Measurements from ENCODE around the gene BCL7A. TPM values are rescaled to one million over a fixed set of nuclear protein-coding genes. Genes with fewer than 3 reads are reported as not detected.
"Not testable (repeated sequence)": the region's sequence is repeated elsewhere in the genome, so short reads cannot be mapped to it uniquely, and the experiment has no call there.

BCL7A gene
- total RNA-seq, 2 donors from 2014 or later, result 9.6 to 12.9 TPM

- no peak for ATAC-seq (ENCODE audit: insufficient number of reproducible peaks, low FRiP score, low read depth)
These were observed 40.8 kb upstream of the BCL7A start for GRCh38 chr12:121980892-121981272.

GRCh38 chr12:121981456-121981855 is 40.2 kb upstream of the BCL7A start:
- no peaks in the 10 kb centered on the region for H3K9me3 ChIP-seq
- H3K27me3 ChIP-seq (replicated peaks; ENCODE audit: insufficient read depth), result no peaks in the 10 kb centered on the region
- no peak for TF ChIP-seq CTCF (IDR thresholded peaks at IDR 0.05)
- H3K36me3 ChIP-seq, result no peaks in the 10 kb centered on the region
- no peak for DNase-seq (ENCODE audit: low spot score)
- no peak for ATAC-seq (ENCODE audit: insufficient number of reproducible peaks, low FRiP score, low read depth)
- H3K4me3 ChIP-seq, result no peak overlapping the region
- H3K4me1 ChIP-seq (ENCODE audit: control insufficient read depth in 1 of 2, low read depth in 2 of 2), result no peaks in the 10 kb centered on the region
- H3K27ac ChIP-seq, result no peak overlapping the region

More at GRCh38 chr12:121980892-121981272, 40.8 kb upstream of the BCL7A start:
- H3K36me3 ChIP-seq, result no peaks in the 10 kb centered on the region
- DNase-seq (ENCODE audit: low spot score), result no peak
- TF ChIP-seq CTCF (IDR thresholded peaks at IDR 0.05), result no peak
- no peaks in the 10 kb centered on the region for H3K4me1 ChIP-seq (ENCODE audit: control insufficient read depth in 1 of 2, low read depth in 2 of 2)
- H3K4me3 ChIP-seq, result no peak overlapping the region
- no peak overlapping the region for H3K27ac ChIP-seq
- H3K9me3 ChIP-seq, result no peaks in the 10 kb centered on the region
- no peaks in the 10 kb centered on the region for H3K27me3 ChIP-seq (replicated peaks; ENCODE audit: insufficient read depth)

- DNase-seq (ENCODE audit: low spot score), result no peak
- no peaks in the 10 kb centered on the region for H3K9me3 ChIP-seq
- no peaks in the 10 kb centered on the region for H3K36me3 ChIP-seq
- no peaks in the 10 kb centered on the region for H3K27me3 ChIP-seq (replicated peaks; ENCODE audit: insufficient read depth)
- H3K27ac ChIP-seq, result no peak overlapping the region
- H3K4me3 ChIP-seq, result no peak overlapping the region
- no peaks in the 10 kb centered on the region for H3K4me1 ChIP-seq (ENCODE audit: control insufficient read depth in 1 of 2, low read depth in 2 of 2)
- no peak for ATAC-seq (ENCODE audit: insufficient number of reproducible peaks, low FRiP score, low read depth)
- TF ChIP-seq CTCF (IDR thresholded peaks at IDR 0.05), result no peak
These were observed 38.7 kb upstream of the BCL7A start for GRCh38 chr12:121982950-121983349.

- Histone ChIP-seq H3K36me3 (no peaks in the 10 kb centered on the region), H3K4me3 (no peak overlapping the region), H3K27me3 (replicated peaks; ENCODE audit: insufficient read depth) (no peaks in the 10 kb centered on the region), H3K27ac (no peak overlapping the region), H3K9me3 (no peaks in the 10 kb centered on the region), H3K4me1 (ENCODE audit: control insufficient read depth in 1 of 2, low read depth in 2 of 2) (no peaks in the 10 kb centered on the region)
- no peak for TF ChIP-seq CTCF (IDR thresholded peaks at IDR 0.05)
- ATAC-seq (ENCODE audit: insufficient number of reproducible peaks, low FRiP score, low read depth) (no peak), DNase-seq (ENCODE audit: low spot score) (no peak)
These were observed 38.0 kb upstream of the BCL7A start for GRCh38 chr12:121983536-121984210.

- no peak for TF ChIP-seq CTCF (IDR thresholded peaks at IDR 0.05)
- Histone ChIP-seq H3K9me3 (no peaks in the 10 kb centered on the region), H3K4me3 (no peak overlapping the region), H3K36me3 (no peaks in the 10 kb centered on the region), H3K4me1 (ENCODE audit: control insufficient read depth in 1 of 2, low read depth in 2 of 2) (no peaks in the 10 kb centered on the region), H3K27ac (no peak overlapping the region), H3K27me3 (replicated peaks; ENCODE audit: insufficient read depth) (no peaks in the 10 kb centered on the region)
- no peak for ATAC-seq (ENCODE audit: insufficient number of reproducible peaks, low FRiP score, low read depth)
- no peak for DNase-seq (ENCODE audit: low spot score)
These were observed 35.0 kb upstream of the BCL7A start for GRCh38 chr12:121986489-121987245.

- H3K4me3 ChIP-seq; H3K36me3 ChIP-seq; DNase-seq (ENCODE audit: low spot score); H3K4me1 ChIP-seq (ENCODE audit: control insufficient read depth in 1 of 2, low read depth in 2 of 2); H3K27me3 ChIP-seq (replicated peaks; ENCODE audit: insufficient read depth); H3K27ac ChIP-seq; ATAC-seq (ENCODE audit: insufficient number of reproducible peaks, low FRiP score, low read depth); H3K9me3 ChIP-seq: not testable (repeated sequence)
These were observed 33.2 kb upstream of the BCL7A start for GRCh38 chr12:121988519-121988918.
